Neural cell (in vitro differentiated cells): ENCODE measurements around the gene PCLAF. TPM values are rescaled to one million over a fixed set of nuclear protein-coding genes. Genes with fewer than 3 reads are reported as not detected.

Source experiments
- H2AFZ ChIP-seq: fragments of 200-600, 300-800 bp; sonication (generic), shearing (Covaris generic); 2 replicates; pipeline ENCODE4 v1.6.0; 2014; ENCODE audit warnings: low read depth, mild to moderate bottlenecking, antibody characterized with exemption, low read length, moderate library complexity
- H3F3A ChIP-seq: fragments of 200-600 bp; shearing (Covaris generic); 2 replicates; pipeline ENCODE4 v1.6.1; 2016; ENCODE audit warnings: mild to moderate bottlenecking, moderate library complexity, mixed read lengths, antibody characterized with exemption, low read length; ENCODE audit not compliant: insufficient read depth, poor library complexity, severe bottlenecking
- H3K27ac ChIP-seq: fragments of 200-600, 300-800 bp; sonication (generic), shearing (Covaris generic); 2 replicates; pipeline ENCODE4 v1.5.1; 2014; ENCODE audit warnings: mild to moderate bottlenecking, low read length, moderate library complexity
- H3K27me3 ChIP-seq: fragments of 300-800, 200-600 bp; sonication (generic), shearing (Covaris generic); 2 replicates; pipeline ENCODE4 v1.6.0; 2014; ENCODE audit warnings: mild to moderate bottlenecking, low read depth, low read length, moderate library complexity; ENCODE audit not compliant: insufficient read depth
- H3K36me3 ChIP-seq: fragments of 300-800, 200-600 bp; sonication (generic), shearing (Covaris generic); 2 replicates; pipeline ENCODE4 v1.5.1; 2014; ENCODE audit warnings: mild to moderate bottlenecking, antibody characterized with exemption, low read length, moderate library complexity; ENCODE audit not compliant: insufficient read depth
- H3K4me2 ChIP-seq: fragments of 300-800, 200-600 bp; sonication (generic), shearing (Covaris generic); 2 replicates; pipeline ENCODE4 v1.6.0; 2014; ENCODE audit warnings: mild to moderate bottlenecking, low read length
- H3K4me3 ChIP-seq: fragments of 300-800, 200-600 bp; sonication (generic), shearing (Covaris generic); 2 replicates; pipeline ENCODE4 v1.5.1; 2014; ENCODE audit warnings: mild to moderate bottlenecking, low read length, moderate library complexity
- H3K79me2 ChIP-seq: fragments of 200-600 bp; shearing (Covaris generic); replicated peaks from 2 replicates; pipeline ENCODE4 v1.6.0; 2014; ENCODE audit warnings: mild to moderate bottlenecking, low read length, moderate library complexity; ENCODE audit not compliant: insufficient read depth
- H3K9ac ChIP-seq: fragments of 300-800, 200-600 bp; sonication (generic), shearing (Covaris generic); 2 replicates; pipeline ENCODE4 v1.6.1; 2016; ENCODE audit warnings: mild to moderate bottlenecking, low read length, mixed read lengths
- H3K9me2 ChIP-seq: fragments of 200-600 bp; shearing (Covaris generic); 2 replicates; pipeline ENCODE4 v1.6.1; 2016; ENCODE audit warnings: mild to moderate bottlenecking, low read length, mixed read lengths; ENCODE audit not compliant: insufficient read depth
- H3K9me3 ChIP-seq: fragments of 200-600, 300-800 bp; sonication (generic), shearing (Covaris generic); 2 replicates; pipeline ENCODE4 v1.6.1; 2016; ENCODE audit warnings: mild to moderate bottlenecking, mixed run types, low read length, moderate library complexity, mixed read lengths
- H4K20me1 ChIP-seq: fragments of 200-600 bp; shearing (Covaris generic); 2 replicates; pipeline ENCODE4 v1.6.1; 2016; ENCODE audit warnings: mild to moderate bottlenecking, mixed run types; ENCODE audit not compliant: insufficient read depth
- CTCF ChIP-seq: fragments of 450-650 bp; IDR thresholded peaks from 2 replicates; pipeline ENCODE4 v1.5.1; 2014; ENCODE audit warnings: antibody characterized with exemption, mild to moderate bottlenecking, moderate library complexity; ENCODE audit not compliant: poor library complexity, severe bottlenecking
- EP300 ChIP-seq: fragments of 450-650 bp; conservative IDR thresholded peaks from 2 replicates; pipeline ENCODE4 v1.6.1; 2014; ENCODE audit warnings: antibody characterized with exemption, mild to moderate bottlenecking, moderate library complexity; ENCODE audit not compliant: poor library complexity, severe bottlenecking
- EZH2 ChIP-seq: fragments of 200-600, 300-800 bp; shearing (Covaris generic), sonication (generic); IDR thresholded peaks from 2 replicates; pipeline ENCODE4 v1.6.1; 2014; ENCODE audit warnings: antibody characterized with exemption, low read length, borderline replicate concordance, mild to moderate bottlenecking; ENCODE audit not compliant: insufficient read depth, poor library complexity, severe bottlenecking
- MXI1 ChIP-seq: fragments of 450-650 bp; conservative IDR thresholded peaks from 2 replicates; pipeline ENCODE4 v1.6.1; 2014; ENCODE audit warnings: antibody characterized with exemption, mild to moderate bottlenecking; ENCODE audit not compliant: poor library complexity, severe bottlenecking
- POLR2AphosphoS5 ChIP-seq: IDR thresholded peaks from 2 replicates; pipeline ENCODE4 v1.6.1; 2012
- RAD21 ChIP-seq: fragments of 450-650 bp; conservative IDR thresholded peaks from 2 replicates; pipeline ENCODE4 v1.6.1; 2014; ENCODE audit warnings: antibody characterized with exemption, mild to moderate bottlenecking, moderate library complexity
- SMC3 ChIP-seq: fragments of 450-650 bp; conservative IDR thresholded peaks from 2 replicates; pipeline ENCODE4 v1.6.1; 2014; ENCODE audit warnings: antibody characterized with exemption, mild to moderate bottlenecking, moderate library complexity; ENCODE audit not compliant: poor library complexity
- TAF1 ChIP-seq: IDR thresholded peaks from 2 replicates; pipeline ENCODE4 v1.6.1; 2012; ENCODE audit warnings: low read depth
- polyA plus RNA-seq: library from polyadenylated mRNA; depleted of rRNA; stranded (reverse); fragments of >200 nt; gene quantifications from 2 replicates; pipeline ENCODE4 v1.2.3, GENCODE V29; 2014
- TF ChIP-seq, protein P1 (sequence below): IDR thresholded peaks from 2 replicates; pipeline ENCODE4 v1.6.1; 2012; ENCODE audit warnings: borderline replicate concordance

Gene PCLAF
- polyA plus RNA-seq, 1 donor from 2014 or later = 10.8 TPM

DNA sequence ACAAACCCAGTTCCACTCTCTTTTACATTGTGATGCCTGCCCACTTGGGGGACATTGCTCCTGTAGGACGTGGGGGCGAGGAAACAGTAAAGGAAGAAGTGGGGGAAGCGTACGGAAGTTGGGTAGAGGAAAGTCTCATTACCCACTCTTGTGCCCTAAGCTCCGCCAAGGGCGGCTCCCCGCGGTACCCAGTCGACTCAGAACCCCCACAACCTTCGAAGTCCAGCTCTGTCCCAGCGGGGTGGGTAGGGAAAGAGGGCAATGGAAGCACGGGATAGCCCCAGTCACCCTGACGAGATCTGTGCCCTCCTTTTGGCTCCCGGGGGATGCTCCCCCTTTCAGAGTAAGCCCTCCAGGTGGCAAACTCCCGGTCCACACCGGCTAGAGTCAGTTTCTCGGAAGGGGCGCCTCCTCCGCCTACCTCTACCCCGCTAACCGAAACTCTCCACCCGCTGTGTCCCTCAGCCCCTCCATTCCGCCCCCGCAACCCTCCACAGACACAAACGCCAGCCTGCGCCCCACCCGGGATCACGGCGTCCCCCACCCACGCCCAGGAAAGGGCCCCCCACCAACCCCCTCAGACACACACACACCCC is 25.8 kb downstream of the PCLAF start:
- H3K27ac ChIP-seq = peak overlapping the region; percentile 83
- H3K9ac ChIP-seq = peak overlapping the region; percentile 85
- no peaks in the 10 kb centered on the region for H4K20me1 ChIP-seq
- H3K9me2 ChIP-seq = no peaks in the 10 kb centered on the region
- no peaks in the 10 kb centered on the region for H3K36me3 ChIP-seq
- no peaks in the 10 kb centered on the region for H3K9me3 ChIP-seq
- H3F3A ChIP-seq = no peaks in the 10 kb centered on the region
- no peaks in the 10 kb centered on the region for H3K27me3 ChIP-seq
- H3K4me3 ChIP-seq = peak overlapping the region; percentile 87
- H2AFZ ChIP-seq = peak overlapping the region; percentile 52
- H3K79me2 ChIP-seq = peaks cover 27% of the 10 kb centered on the region
- TF ChIP-seq RAD21 (no peak), CTCF (peak; percentile 15)
- peak overlapping the region; percentile 85 for H3K4me2 ChIP-seq

GRCh38 chr15:64354688-64355344 is 26.4 kb downstream of the PCLAF start:
- peak overlapping the region; percentile 85 for H3K4me2 ChIP-seq
- H3K27me3 ChIP-seq = no peaks in the 10 kb centered on the region
- no peaks in the 10 kb centered on the region for H3F3A ChIP-seq
- H3K9ac ChIP-seq = peak overlapping the region; percentile 85
- no peaks in the 10 kb centered on the region for H3K9me2 ChIP-seq
- H3K9me3 ChIP-seq = no peaks in the 10 kb centered on the region
- H3K36me3 ChIP-seq = no peaks in the 10 kb centered on the region
- H2AFZ ChIP-seq = no peak overlapping the region
- peak overlapping the region; percentile 83 for H3K27ac ChIP-seq
- peaks cover 30% of the 10 kb centered on the region for H3K79me2 ChIP-seq
- no peaks in the 10 kb centered on the region for H4K20me1 ChIP-seq
- H3K4me3 ChIP-seq = peak overlapping the region; percentile 87
- TF ChIP-seq CTCF (no peak), POLR2AphosphoS5 (no peak), EZH2 (no peak), TAF1 (no peak), EP300 (no peak), MXI1 (no peak), SMC3 (no peak), RAD21 (no peak)
- TF ChIP-seq, protein P1, sequence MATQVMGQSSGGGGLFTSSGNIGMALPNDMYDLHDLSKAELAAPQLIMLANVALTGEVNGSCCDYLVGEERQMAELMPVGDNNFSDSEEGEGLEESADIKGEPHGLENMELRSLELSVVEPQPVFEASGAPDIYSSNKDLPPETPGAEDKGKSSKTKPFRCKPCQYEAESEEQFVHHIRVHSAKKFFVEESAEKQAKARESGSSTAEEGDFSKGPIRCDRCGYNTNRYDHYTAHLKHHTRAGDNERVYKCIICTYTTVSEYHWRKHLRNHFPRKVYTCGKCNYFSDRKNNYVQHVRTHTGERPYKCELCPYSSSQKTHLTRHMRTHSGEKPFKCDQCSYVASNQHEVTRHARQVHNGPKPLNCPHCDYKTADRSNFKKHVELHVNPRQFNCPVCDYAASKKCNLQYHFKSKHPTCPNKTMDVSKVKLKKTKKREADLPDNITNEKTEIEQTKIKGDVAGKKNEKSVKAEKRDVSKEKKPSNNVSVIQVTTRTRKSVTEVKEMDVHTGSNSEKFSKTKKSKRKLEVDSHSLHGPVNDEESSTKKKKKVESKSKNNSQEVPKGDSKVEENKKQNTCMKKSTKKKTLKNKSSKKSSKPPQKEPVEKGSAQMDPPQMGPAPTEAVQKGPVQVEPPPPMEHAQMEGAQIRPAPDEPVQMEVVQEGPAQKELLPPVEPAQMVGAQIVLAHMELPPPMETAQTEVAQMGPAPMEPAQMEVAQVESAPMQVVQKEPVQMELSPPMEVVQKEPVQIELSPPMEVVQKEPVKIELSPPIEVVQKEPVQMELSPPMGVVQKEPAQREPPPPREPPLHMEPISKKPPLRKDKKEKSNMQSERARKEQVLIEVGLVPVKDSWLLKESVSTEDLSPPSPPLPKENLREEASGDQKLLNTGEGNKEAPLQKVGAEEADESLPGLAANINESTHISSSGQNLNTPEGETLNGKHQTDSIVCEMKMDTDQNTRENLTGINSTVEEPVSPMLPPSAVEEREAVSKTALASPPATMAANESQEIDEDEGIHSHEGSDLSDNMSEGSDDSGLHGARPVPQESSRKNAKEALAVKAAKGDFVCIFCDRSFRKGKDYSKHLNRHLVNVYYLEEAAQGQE = no peak
